GM12878 (cell line): ENCODE data around the gene NCKAP5L.
A peak's percentile ranks its signal among the peaks of the same experiment; 100 is the strongest.

Experiments
- ASH2L ChIP-seq: fragments of 300-600, 200-600 bp; sonication (generic); IDR thresholded peaks from 2 replicates; pipeline ENCODE4 v1.6.1; 2017; ENCODE audit warnings: low read depth, mild to moderate bottlenecking, borderline replicate concordance
- GABPA ChIP-seq: IDR thresholded peaks from 2 replicates; pipeline ENCODE4 v1.6.1; 2014; ENCODE audit warnings: antibody characterized with exemption, low read depth, mild to moderate bottlenecking, inconsistent platforms
- JUND ChIP-seq: IDR thresholded peaks from 2 replicates; pipeline ENCODE4 v1.6.1; 2012; ENCODE audit warnings: low read depth, mild to moderate bottlenecking, low read length, improper control_type of control experiment, moderate library complexity
- LARP7 ChIP-seq: fragments of 450-650 bp; IDR thresholded peaks from 2 replicates; pipeline ENCODE4 v1.6.1; 2017; ENCODE audit warnings: mild to moderate bottlenecking
- MXI1 ChIP-seq: fragments of 150-350 bp; IDR thresholded peaks from 2 replicates; pipeline ENCODE4 v1.6.1; 2011; ENCODE audit warnings: low read depth, mild to moderate bottlenecking, inconsistent platforms, low read length, improper control_type of control experiment
- POLR2A ChIP-seq: IDR thresholded peaks from 2 replicates; pipeline ENCODE4 v1.6.1; 2011; ENCODE audit warnings: low read depth, mild to moderate bottlenecking, low read length
- RAD21 ChIP-seq: IDR thresholded peaks from 2 replicates; pipeline ENCODE4 v1.6.1; 2011; ENCODE audit warnings: mild to moderate bottlenecking, low read depth, low read length, moderate library complexity; ENCODE audit not compliant: insufficient read depth
- SIN3A ChIP-seq: IDR thresholded peaks from 2 replicates; pipeline ENCODE4 v1.6.1; 2012; ENCODE audit warnings: low read depth, low read length, improper control_type of control experiment
- YY1 ChIP-seq: IDR thresholded peaks from 2 replicates; pipeline ENCODE4 v1.6.1; 2011; ENCODE audit warnings: low read depth, mild to moderate bottlenecking, low read length
- ZNF217 ChIP-seq: fragments of 450-650 bp; IDR thresholded peaks from 2 replicates; pipeline ENCODE4 v1.6.1; 2017; ENCODE audit warnings: antibody characterized with exemption, mild to moderate bottlenecking
- ZZZ3 ChIP-seq: IDR thresholded peaks from 2 replicates; pipeline ENCODE4 v1.6.1; 2011; ENCODE audit warnings: low read depth; ENCODE audit not compliant: control insufficient read depth, insufficient read length
- TF ChIP-seq, protein P1 (sequence below): fragments of 450-650 bp; IDR thresholded peaks from 2 replicates; pipeline ENCODE4 v1.6.1; 2017; ENCODE audit warnings: antibody characterized with exemption, mild to moderate bottlenecking, moderate library complexity
- TF ChIP-seq, protein P2 (sequence below), 3 experiments: IDR thresholded peaks in 2 of 3; conservative IDR thresholded peaks in 1 of 3; 2 replicates each; pipeline ENCODE4 v1.5.1; 2011; ENCODE audit warnings: low read depth in 3 of 3, low read length in 3 of 3, mild to moderate bottlenecking in 3 of 3, control low read depth in 2 of 3, moderate library complexity in 2 of 3, inconsistent platforms in 1 of 3, mixed read lengths in 1 of 3; ENCODE audit not compliant: control insufficient read depth in 2 of 3, insufficient read depth in 1 of 3; ENCODE audit errors: extremely low read depth in 1 of 3

DNA sequence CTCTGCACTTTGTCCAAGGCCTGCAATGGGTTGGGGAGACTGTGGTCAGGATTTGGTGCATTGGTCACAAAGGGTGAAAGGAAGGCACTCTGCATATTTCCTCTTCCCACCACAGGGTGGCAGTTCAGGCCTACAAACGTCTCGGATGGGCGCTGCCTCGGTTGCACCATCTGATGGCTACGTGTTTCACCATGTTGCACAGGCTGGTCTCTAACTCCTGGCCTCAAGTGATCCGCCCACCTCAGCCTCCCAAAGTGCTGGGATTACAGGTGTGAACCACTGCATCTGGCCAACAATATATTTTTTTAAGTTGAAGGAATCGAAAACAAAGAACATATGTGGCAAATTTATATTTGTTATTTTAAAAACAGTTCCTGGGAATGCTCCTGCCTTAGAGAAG is 51.8 kb downstream of the NCKAP5L start:
- TF ChIP-seq GABPA (no peak), YY1 (peak; percentile 76), LARP7 (no peak), JUND (no peak), RAD21 (peak; percentile 90), SIN3A (no peak), ASH2L (no peak), POLR2A (no peak), ZZZ3 (no peak), ZNF217 (no peak), MXI1 (no peak)
- TF ChIP-seq, protein P1, sequence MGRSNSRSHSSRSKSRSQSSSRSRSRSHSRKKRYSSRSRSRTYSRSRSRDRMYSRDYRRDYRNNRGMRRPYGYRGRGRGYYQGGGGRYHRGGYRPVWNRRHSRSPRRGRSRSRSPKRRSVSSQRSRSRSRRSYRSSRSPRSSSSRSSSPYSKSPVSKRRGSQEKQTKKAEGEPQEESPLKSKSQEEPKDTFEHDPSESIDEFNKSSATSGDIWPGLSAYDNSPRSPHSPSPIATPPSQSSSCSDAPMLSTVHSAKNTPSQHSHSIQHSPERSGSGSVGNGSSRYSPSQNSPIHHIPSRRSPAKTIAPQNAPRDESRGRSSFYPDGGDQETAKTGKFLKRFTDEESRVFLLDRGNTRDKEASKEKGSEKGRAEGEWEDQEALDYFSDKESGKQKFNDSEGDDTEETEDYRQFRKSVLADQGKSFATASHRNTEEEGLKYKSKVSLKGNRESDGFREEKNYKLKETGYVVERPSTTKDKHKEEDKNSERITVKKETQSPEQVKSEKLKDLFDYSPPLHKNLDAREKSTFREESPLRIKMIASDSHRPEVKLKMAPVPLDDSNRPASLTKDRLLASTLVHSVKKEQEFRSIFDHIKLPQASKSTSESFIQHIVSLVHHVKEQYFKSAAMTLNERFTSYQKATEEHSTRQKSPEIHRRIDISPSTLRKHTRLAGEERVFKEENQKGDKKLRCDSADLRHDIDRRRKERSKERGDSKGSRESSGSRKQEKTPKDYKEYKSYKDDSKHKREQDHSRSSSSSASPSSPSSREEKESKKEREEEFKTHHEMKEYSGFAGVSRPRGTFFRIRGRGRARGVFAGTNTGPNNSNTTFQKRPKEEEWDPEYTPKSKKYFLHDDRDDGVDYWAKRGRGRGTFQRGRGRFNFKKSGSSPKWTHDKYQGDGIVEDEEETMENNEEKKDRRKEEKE, result no peak
- TF ChIP-seq, protein P2, sequence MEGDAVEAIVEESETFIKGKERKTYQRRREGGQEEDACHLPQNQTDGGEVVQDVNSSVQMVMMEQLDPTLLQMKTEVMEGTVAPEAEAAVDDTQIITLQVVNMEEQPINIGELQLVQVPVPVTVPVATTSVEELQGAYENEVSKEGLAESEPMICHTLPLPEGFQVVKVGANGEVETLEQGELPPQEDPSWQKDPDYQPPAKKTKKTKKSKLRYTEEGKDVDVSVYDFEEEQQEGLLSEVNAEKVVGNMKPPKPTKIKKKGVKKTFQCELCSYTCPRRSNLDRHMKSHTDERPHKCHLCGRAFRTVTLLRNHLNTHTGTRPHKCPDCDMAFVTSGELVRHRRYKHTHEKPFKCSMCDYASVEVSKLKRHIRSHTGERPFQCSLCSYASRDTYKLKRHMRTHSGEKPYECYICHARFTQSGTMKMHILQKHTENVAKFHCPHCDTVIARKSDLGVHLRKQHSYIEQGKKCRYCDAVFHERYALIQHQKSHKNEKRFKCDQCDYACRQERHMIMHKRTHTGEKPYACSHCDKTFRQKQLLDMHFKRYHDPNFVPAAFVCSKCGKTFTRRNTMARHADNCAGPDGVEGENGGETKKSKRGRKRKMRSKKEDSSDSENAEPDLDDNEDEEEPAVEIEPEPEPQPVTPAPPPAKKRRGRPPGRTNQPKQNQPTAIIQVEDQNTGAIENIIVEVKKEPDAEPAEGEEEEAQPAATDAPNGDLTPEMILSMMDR (IDR thresholded peaks at IDR 0.05 in 2 of 3, conservative IDR thresholded peaks at IDR 0.05 in 1 of 3; ENCODE audit: control insufficient read depth in 2 of 3, extremely low read depth in 1 of 3, insufficient read depth in 1 of 3, low read depth in 3 of 3, low read length in 3 of 3), result peak; percentile 79 to 80 (median 79)
